Heart left ventricle (tissue), 13 donors: ENCODE data around the gene PRR35.

Experiments used
- POLR2A ChIP-seq, 2 donors: fragments of 450-650 bp; IDR thresholded peaks; one replicate each; pipeline ENCODE4 v1.6.1; 2017; ENCODE audit warnings: antibody characterized with exemption in 2 of 2, mild to moderate bottlenecking in 2 of 2, moderate library complexity in 2 of 2
- TF ChIP-seq, protein P1 (sequence below), 12 donors: fragments of 200-600 bp; sonication (generic) in 4 of 12; IDR thresholded peaks; one replicate each; pipeline versions ENCODE4 v1.5.0 to v1.8.0; 2018 to 2022; ENCODE audit warnings: antibody characterized with exemption in 12 of 12, mild to moderate bottlenecking in 5 of 12
- donor health status: ischemic (EF 13 %, LVEDD 7.1; RV severe dilation, severe dysfunction).
- donor health status: DM: no; HTN: yes; CAD: no.
- donor health status: DM: no; HTN: no; CAD: no.
- donor health status: ischemic (EF 25% LVEDD 6.9; RV normal size, moderate dysfunction).
- donor health status: ischemic (EF 25% LVEDD 5.7; RV mildly dilated, moderate dysfunction).
- donor health status: ischemic (EF 35%, LVEDD 5.7; RV mildly dilated, moderate dysfunction).
- donor health status: nonischemic (EF 11% LVEDD 7.7; RV severe dilation, severe dysfunction).
- donor health status: DM: yes; HTN: yes; CAD: no.
- donor health status: PGD.
- donor health status: ischemic (EF 29% LVEDD 5.4; RV normal size, mild dysfunction).
- donor health status: nonischemic (EF 23%, LVEDD 6.1; RV moderate dilation, normal function).

DNA sequence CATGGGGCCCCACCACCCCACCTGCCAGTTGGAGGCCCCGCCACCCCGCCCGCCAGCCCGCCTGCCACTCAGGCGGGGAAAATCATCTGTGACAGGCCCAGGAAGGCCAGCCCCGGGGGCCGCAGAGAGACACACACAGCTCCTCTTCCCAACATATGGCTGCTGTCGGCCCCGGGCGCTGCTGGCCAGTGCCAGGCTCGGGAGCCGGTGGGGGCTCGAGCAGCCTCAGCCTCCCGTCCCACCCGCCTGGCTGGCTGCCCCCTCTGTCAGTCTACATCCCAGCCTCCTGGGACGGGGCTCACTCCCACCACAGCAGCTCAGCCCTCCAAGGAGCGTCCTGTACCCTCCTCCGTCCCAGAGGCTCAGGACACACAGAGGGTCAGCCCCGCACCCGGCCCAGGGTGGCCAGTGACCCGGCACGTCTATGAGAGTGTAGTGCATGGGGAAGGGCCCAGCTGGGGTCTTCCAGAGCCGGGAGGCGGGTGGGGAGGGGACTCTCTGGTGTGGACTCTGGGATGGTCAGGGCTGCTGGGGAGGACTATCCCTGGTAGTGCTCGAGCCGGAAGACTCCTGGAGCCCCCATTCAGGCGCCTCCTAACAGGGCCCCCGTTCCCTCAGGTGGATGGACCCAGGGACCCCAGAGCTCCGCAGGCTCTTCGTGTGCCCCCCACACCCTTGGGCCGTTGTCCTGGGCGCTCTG is 3.6 kb upstream of the PRR35 start:
- TF ChIP-seq, protein P1, sequence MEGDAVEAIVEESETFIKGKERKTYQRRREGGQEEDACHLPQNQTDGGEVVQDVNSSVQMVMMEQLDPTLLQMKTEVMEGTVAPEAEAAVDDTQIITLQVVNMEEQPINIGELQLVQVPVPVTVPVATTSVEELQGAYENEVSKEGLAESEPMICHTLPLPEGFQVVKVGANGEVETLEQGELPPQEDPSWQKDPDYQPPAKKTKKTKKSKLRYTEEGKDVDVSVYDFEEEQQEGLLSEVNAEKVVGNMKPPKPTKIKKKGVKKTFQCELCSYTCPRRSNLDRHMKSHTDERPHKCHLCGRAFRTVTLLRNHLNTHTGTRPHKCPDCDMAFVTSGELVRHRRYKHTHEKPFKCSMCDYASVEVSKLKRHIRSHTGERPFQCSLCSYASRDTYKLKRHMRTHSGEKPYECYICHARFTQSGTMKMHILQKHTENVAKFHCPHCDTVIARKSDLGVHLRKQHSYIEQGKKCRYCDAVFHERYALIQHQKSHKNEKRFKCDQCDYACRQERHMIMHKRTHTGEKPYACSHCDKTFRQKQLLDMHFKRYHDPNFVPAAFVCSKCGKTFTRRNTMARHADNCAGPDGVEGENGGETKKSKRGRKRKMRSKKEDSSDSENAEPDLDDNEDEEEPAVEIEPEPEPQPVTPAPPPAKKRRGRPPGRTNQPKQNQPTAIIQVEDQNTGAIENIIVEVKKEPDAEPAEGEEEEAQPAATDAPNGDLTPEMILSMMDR (IDR thresholded peaks at IDR 0.05), result no peak
- TF ChIP-seq POLR2A (IDR thresholded peaks at IDR 0.05), result no peak
